DND-41 (cell line): ENCODE measurements around the gene NOX1.

Experiments used
- ATAC-seq: fragments of 200-7000 bp; cut with Tn5 transposase; 3 replicates; pipeline ENCODE4 v1.9.1; 2021; ENCODE audit warnings: low read depth; ENCODE audit not compliant: insufficient read depth
- DNase-seq: peaks from one replicate; pipeline ENCODE4 v3.0.0-alpha.2; 2020
- H2AFZ ChIP-seq: 2 replicates; pipeline ENCODE4 v1.6.0; 2012; ENCODE audit warnings: low read depth, low read length
- H3K27ac ChIP-seq: 2 replicates; pipeline ENCODE4 v1.5.1; 2012; ENCODE audit warnings: low read length, inconsistent platforms
- H3K27me3 ChIP-seq: fragments of 200-600 bp; sonication (generic); 2 replicates; pipeline ENCODE4 v1.6.0; 2012; ENCODE audit warnings: low read length, mild to moderate bottlenecking, inconsistent platforms; ENCODE audit not compliant: insufficient read depth, poor library complexity
- H3K36me3 ChIP-seq: 2 replicates; pipeline ENCODE4 v1.5.1; 2012; ENCODE audit warnings: low read length, inconsistent platforms; ENCODE audit not compliant: insufficient read depth
- H3K4me1 ChIP-seq: 2 replicates; pipeline ENCODE4 v1.5.1; 2012; ENCODE audit warnings: mild to moderate bottlenecking, low read length; ENCODE audit not compliant: insufficient read depth
- H3K4me2 ChIP-seq: 2 replicates; pipeline ENCODE4 v1.6.0; 2012; ENCODE audit warnings: mild to moderate bottlenecking, moderate library complexity, low read length, inconsistent platforms; ENCODE audit not compliant: insufficient read depth
- H3K4me3 ChIP-seq, 2 experiments: fragments of 200-600 bp in 1 of 2; shearing (Covaris generic) in 1 of 2; 2 replicates each; pipeline ENCODE4 v1.5.1; 2012 to 2016; ENCODE audit warnings: inconsistent platforms in 2 of 2, low read length in 2 of 2, mild to moderate bottlenecking in 2 of 2, low read depth in 1 of 2, moderate library complexity in 1 of 2
- H3K79me2 ChIP-seq: 2 replicates; pipeline ENCODE4 v1.6.0; 2012; ENCODE audit warnings: low read length, inconsistent platforms; ENCODE audit not compliant: insufficient read depth
- H3K9ac ChIP-seq: 2 replicates; pipeline ENCODE4 v1.6.0; 2012; ENCODE audit warnings: low read depth, mild to moderate bottlenecking, inconsistent platforms, low read length, moderate library complexity
- H3K9me3 ChIP-seq: 2 replicates; pipeline ENCODE4 v1.5.1; 2012; ENCODE audit warnings: low read length, moderate library complexity, mild to moderate bottlenecking, inconsistent platforms; ENCODE audit not compliant: insufficient read depth, severe bottlenecking
- H4K20me1 ChIP-seq: 2 replicates; pipeline ENCODE4 v1.6.0; 2012; ENCODE audit warnings: low read length; ENCODE audit not compliant: insufficient read depth
- EZH2 ChIP-seq: IDR thresholded peaks from 3 replicates; pipeline ENCODE4 v1.6.1; 2012; ENCODE audit warnings: borderline replicate concordance, low read depth, mild to moderate bottlenecking, moderate library complexity, low read length, inconsistent platforms; ENCODE audit not compliant: severe bottlenecking
- TF ChIP-seq, protein P1 (sequence below): IDR thresholded peaks from 2 replicates; pipeline ENCODE4 v1.5.1; 2012; ENCODE audit warnings: borderline replicate concordance, low read length, moderate library complexity, mild to moderate bottlenecking; ENCODE audit not compliant: poor library complexity, severe bottlenecking; ENCODE audit errors: extremely low read depth

The NOX1 gene

DNA sequence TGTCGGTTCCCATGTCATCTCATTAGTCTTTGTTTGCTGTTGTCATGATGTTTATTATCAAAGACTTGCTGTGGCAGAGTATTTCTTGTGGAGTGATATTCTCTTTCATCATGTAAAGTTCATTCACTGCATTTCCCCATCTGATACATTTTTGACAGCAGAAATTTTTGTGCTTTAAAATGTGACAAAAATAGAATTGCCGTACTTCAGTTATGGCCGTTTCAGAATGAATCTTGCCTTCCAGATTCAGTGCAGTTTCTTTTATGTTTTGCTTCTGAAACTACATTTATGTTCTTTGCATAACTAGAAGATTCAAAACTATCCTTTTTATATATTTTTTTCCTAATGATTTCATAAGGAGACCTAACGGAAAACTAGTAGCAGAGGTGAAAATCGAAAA is 44.0 kb downstream of the NOX1 start:
- Histone ChIP-seq H3K4me1 (no peaks in the 10 kb centered on the region), H3K79me2 (no peaks in the 10 kb centered on the region), H3K27me3 (no peaks in the 10 kb centered on the region), H3K36me3 (peaks cover 66% of the 10 kb centered on the region), H3K9ac (no peak overlapping the region), H3K4me2 (no peak overlapping the region), H3K9me3 (no peaks in the 10 kb centered on the region), H3K4me3 (no peak overlapping the region), H2AFZ (no peak overlapping the region), H3K27ac (no peak overlapping the region), H4K20me1 (no peaks in the 10 kb centered on the region)
- TF ChIP-seq, protein P1, sequence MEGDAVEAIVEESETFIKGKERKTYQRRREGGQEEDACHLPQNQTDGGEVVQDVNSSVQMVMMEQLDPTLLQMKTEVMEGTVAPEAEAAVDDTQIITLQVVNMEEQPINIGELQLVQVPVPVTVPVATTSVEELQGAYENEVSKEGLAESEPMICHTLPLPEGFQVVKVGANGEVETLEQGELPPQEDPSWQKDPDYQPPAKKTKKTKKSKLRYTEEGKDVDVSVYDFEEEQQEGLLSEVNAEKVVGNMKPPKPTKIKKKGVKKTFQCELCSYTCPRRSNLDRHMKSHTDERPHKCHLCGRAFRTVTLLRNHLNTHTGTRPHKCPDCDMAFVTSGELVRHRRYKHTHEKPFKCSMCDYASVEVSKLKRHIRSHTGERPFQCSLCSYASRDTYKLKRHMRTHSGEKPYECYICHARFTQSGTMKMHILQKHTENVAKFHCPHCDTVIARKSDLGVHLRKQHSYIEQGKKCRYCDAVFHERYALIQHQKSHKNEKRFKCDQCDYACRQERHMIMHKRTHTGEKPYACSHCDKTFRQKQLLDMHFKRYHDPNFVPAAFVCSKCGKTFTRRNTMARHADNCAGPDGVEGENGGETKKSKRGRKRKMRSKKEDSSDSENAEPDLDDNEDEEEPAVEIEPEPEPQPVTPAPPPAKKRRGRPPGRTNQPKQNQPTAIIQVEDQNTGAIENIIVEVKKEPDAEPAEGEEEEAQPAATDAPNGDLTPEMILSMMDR: no peak
- no peak for TF ChIP-seq EZH2
- no peak for ATAC-seq
- DNase-seq: no peak

DNA sequence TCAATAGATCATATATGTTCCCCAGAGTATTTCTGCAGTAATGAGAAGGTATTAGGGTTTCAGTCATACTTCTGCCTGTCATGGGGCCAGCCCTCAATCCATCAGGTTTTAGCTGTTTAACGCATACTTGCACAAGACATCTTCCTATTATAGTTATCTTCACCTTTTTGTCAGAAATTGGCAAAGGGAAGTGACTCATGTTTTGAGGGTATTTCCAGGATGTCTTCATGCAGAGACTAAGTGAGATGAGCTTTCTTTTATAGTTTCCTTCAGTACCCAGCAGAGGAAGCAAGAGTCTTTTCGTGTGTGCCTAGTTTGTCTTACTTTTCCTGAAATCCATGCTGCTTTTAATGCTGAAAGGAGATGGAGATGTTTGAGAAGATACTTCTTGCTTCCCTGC is 44.4 kb downstream of the NOX1 start:
- no peaks in the 10 kb centered on the region for H3K9me3 ChIP-seq
- no peak overlapping the region for H3K27ac ChIP-seq
- no peak overlapping the region for H3K9ac ChIP-seq
- no peak overlapping the region for H3K4me3 ChIP-seq
- H3K4me2 ChIP-seq: no peak overlapping the region
- DNase-seq (no peak), ATAC-seq (no peak)
- no peaks in the 10 kb centered on the region for H3K27me3 ChIP-seq
- H4K20me1 ChIP-seq: no peaks in the 10 kb centered on the region
- no peaks in the 10 kb centered on the region for H3K79me2 ChIP-seq
- no peaks in the 10 kb centered on the region for H3K4me1 ChIP-seq
- no peak overlapping the region for H2AFZ ChIP-seq
- H3K36me3 ChIP-seq: peaks cover 69% of the 10 kb centered on the region
- TF ChIP-seq, protein P1: no peak
- TF ChIP-seq EZH2: no peak

DNA sequence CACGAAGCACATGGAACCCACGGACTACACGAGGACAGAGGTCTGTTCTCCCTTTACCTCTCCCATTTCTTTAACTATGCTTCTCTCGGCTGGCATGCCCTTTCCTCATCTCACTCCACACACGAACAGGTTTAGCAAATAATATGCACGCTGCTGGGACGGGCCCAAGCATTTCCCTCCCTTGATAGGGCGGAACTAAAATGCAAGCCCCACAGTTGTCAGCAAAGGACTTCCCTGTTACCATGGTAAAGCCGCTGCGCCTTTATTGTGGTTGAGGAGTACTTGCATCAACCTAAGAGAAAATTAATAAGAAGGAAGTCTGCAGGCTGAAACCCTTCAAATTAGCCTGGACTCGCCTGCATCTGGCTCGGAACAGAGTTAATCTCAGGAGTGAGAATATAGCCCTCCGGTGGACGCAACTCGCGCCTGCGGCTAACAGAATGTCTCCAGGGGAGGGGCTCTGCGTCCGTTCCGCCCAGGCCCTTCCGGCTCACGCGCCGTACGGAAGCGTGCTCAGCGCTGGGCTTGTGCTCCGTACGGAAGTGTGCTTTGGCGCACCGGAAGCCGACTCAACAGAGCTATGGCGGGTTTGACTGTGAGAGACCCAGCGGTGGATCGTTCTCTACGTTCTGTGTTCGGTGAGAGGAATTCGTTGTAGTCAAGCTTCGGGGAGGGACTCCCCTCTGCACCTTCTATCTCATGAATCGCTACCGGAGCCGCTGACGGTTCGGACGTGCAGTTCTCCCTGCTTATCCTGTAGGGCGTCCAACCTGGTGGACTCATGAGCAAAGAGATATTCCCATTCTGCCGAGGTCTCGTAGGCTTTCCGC is 54.1 kb downstream of the NOX1 start, which contains the start of gene CSTF2:
TSS of gene CSTF2 (plus strand) at position 555 of the 830 bp plus-strand sequence. CDS start at position 581, 26 bp downstream.
- Histone ChIP-seq H3K27ac (peak within 1 kb of the TSS; percentile 90), H3K4me2 (peak within 1 kb of the TSS; percentile 91), H3K4me1 (peaks cover 19% of the 10 kb centered on the region), H3K4me3 (peak within 1 kb of the TSS; percentile 86 to 99), H3K9me3 (no peaks in the 10 kb centered on the region), H3K36me3 (peaks cover 24% of the 10 kb centered on the region), H3K27me3 (no peaks in the 10 kb centered on the region), H3K79me2 (peaks cover 11% of the 10 kb centered on the region), H3K9ac (peak within 1 kb of the TSS; percentile 75), H2AFZ (peak within 1 kb of the TSS; percentile 97), H4K20me1 (no peaks in the 10 kb centered on the region)
- TF ChIP-seq, protein P1: no peak
- no peak for TF ChIP-seq EZH2
- DNase-seq (peak; percentile 82), ATAC-seq (peak; percentile 98)
